Measurements from ENCODE around the gene ZNF564. TPM values are rescaled to one million over a fixed set of nuclear protein-coding genes. Genes with fewer than 3 reads are reported as not detected.

ZNF564 gene
- total RNA-seq, 2 donors from 2014 or later = 17.3 to 20.6 TPM

GRCh38 chr19:12596485-12596884, 45.2 kb upstream of the ZNF564 start:
- Mint-ChIP-seq H3K4me3 (no peak overlapping the region), H3K4me1 (no peaks in the 10 kb centered on the region), H3K27ac (no peak overlapping the region), H3K36me3 (ENCODE audit: low read depth) (peaks cover 40% of the 10 kb centered on the region), H3K27me3 (ENCODE audit: insufficient read depth) (no peaks in the 10 kb centered on the region), H3K9me3 (no peaks in the 10 kb centered on the region)
- Histone ChIP-seq H3K9me3 (ENCODE audit: control insufficient read depth, low read length) (no peaks in the 10 kb centered on the region), H3K4me3 (ENCODE audit: low read length) (no peak overlapping the region), H3K27me3 (ENCODE audit: control insufficient read depth, insufficient read depth, low read length, poor library complexity, severe bottlenecking) (no peaks in the 10 kb centered on the region), H3K36me3 (ENCODE audit: control insufficient read depth, insufficient read depth, low read length) (peaks cover 13% of the 10 kb centered on the region), H3K9ac (ENCODE audit: extremely low read depth, low read length, poor library complexity, severe bottlenecking) (no peak overlapping the region), H3K27ac (ENCODE audit: low read depth, low read length) (no peak overlapping the region), H3K4me1 (ENCODE audit: control insufficient read depth, insufficient read depth, low read length) (no peaks in the 10 kb centered on the region)
- no peak for DNase-seq
- TF ChIP-seq CTCF (conservative IDR thresholded peaks at IDR 0.05) = no peak
- 80 to 95% methylated on average over 10 to 11 of the region's 11 CpGs for WGBS, 2 experiments (ENCODE audit: insufficient coverage in 1 of 2, insufficient read length in 1 of 2)

GRCh38 chr19:12581100-12581499, 29.8 kb upstream of the ZNF564 start:
- no peak overlapping the region for H3K27ac ChIP-seq (ENCODE audit: low read depth, low read length)

GRCh38 chr19:12580180-12580694, 29.0 kb upstream of the ZNF564 start:
- Mint-ChIP-seq H3K4me1 (no peaks in the 10 kb centered on the region), H3K36me3 (ENCODE audit: low read depth) (peaks cover 71% of the 10 kb centered on the region), H3K27ac (no peak overlapping the region), H3K4me3 (no peak overlapping the region), H3K27me3 (ENCODE audit: insufficient read depth) (no peaks in the 10 kb centered on the region), H3K9me3 (peaks cover 69% of the 10 kb centered on the region)
- no peak for DNase-seq
- H3K27ac ChIP-seq (ENCODE audit: low read depth, low read length) = no peak overlapping the region
- no peak overlapping the region for H3K9ac ChIP-seq (ENCODE audit: extremely low read depth, low read length, poor library complexity, severe bottlenecking)
- peaks cover 40% of the 10 kb centered on the region for H3K9me3 ChIP-seq (ENCODE audit: control insufficient read depth, low read length)
- WGBS, 2 experiments (ENCODE audit: insufficient coverage in 1 of 2, insufficient read length in 1 of 2) = 94 to 97% methylated on average over 11 of the region's 11 CpGs
- H3K27me3 ChIP-seq (ENCODE audit: control insufficient read depth, insufficient read depth, low read length, poor library complexity, severe bottlenecking) = no peaks in the 10 kb centered on the region
- no peaks in the 10 kb centered on the region for H3K4me1 ChIP-seq (ENCODE audit: control insufficient read depth, insufficient read depth, low read length)
- TF ChIP-seq CTCF (conservative IDR thresholded peaks at IDR 0.05) = no peak
- H3K4me3 ChIP-seq (ENCODE audit: low read length) = peak overlapping the region; percentile 39
- peaks cover 47% of the 10 kb centered on the region for H3K36me3 ChIP-seq (ENCODE audit: control insufficient read depth, insufficient read depth, low read length)

More at GRCh38 chr19:12581100-12581499, 29.8 kb upstream of the ZNF564 start:
- Histone ChIP-seq H3K4me3 (ENCODE audit: low read length) (peak overlapping the region; percentile 39), H3K4me1 (ENCODE audit: control insufficient read depth, insufficient read depth, low read length) (no peaks in the 10 kb centered on the region), H3K9me3 (ENCODE audit: control insufficient read depth, low read length) (peaks cover 40% of the 10 kb centered on the region), H3K9ac (ENCODE audit: extremely low read depth, low read length, poor library complexity, severe bottlenecking) (no peak overlapping the region), H3K27me3 (ENCODE audit: control insufficient read depth, insufficient read depth, low read length, poor library complexity, severe bottlenecking) (no peaks in the 10 kb centered on the region), H3K36me3 (ENCODE audit: control insufficient read depth, insufficient read depth, low read length) (peaks cover 47% of the 10 kb centered on the region)
- TF ChIP-seq CTCF (conservative IDR thresholded peaks at IDR 0.05) = no peak
- no peak for DNase-seq
- Mint-ChIP-seq H3K4me3 (no peak overlapping the region), H3K27me3 (ENCODE audit: insufficient read depth) (no peaks in the 10 kb centered on the region), H3K4me1 (no peaks in the 10 kb centered on the region), H3K9me3 (peaks cover 67% of the 10 kb centered on the region), H3K27ac (no peak overlapping the region), H3K36me3 (ENCODE audit: low read depth) (peaks cover 66% of the 10 kb centered on the region)
- 94 to 97% methylated on average over 8 to 9 of the region's 9 CpGs for WGBS, 2 experiments (ENCODE audit: insufficient coverage in 1 of 2, insufficient read length in 1 of 2)
